PC-3 (cell line): Measurements from ENCODE around the gene C5AR1. TPM values are rescaled to one million over a fixed set of nuclear protein-coding genes. Genes with fewer than 3 reads are reported as not detected.

ENCODE experiments used
- ATAC-seq: fragments of 200-7000 bp; cut with Tn5 transposase; 2 replicates; pipeline ENCODE4 v1.9.1; 2020; ENCODE audit warnings: mild to moderate bottlenecking, moderate library complexity
- BruUV-seq: library from RNA; stranded (reverse); fragments of 400-500 nt; replicated peaks from 2 replicates; lab custom pipeline; 2021; lab: Mats Ljungman, UMichigan
- CTCF ChIA-PET: fragments of 300-600 bp; sonication (Branson Sonifier 250); formaldehyde crosslinking; loops from one replicate; lab custom pipeline; 2022; ENCODE audit warnings: antibody characterized with exemption; lab: Charles Lee
- POLR2A ChIA-PET: fragments of 300-600 bp; sonication (Branson Sonifier 250); formaldehyde crosslinking; loops from one replicate; lab custom pipeline; 2022; ENCODE audit warnings: antibody characterized with exemption; ENCODE audit not compliant: unreplicated experiment; lab: Charles Lee
- DNase-seq: peaks from one replicate; pipeline ENCODE4 v3.0.0-alpha.2; 2015
- H2AFZ ChIP-seq: fragments of 300-600 bp; sonication (generic); 2 replicates; pipeline ENCODE4 v1.6.0; 2016; ENCODE audit warnings: antibody characterized with exemption, low read length
- H3F3A ChIP-seq: fragments of 300-600 bp; sonication (generic); one replicate; pipeline ENCODE4 v1.6.0; 2017; ENCODE audit warnings: antibody characterized with exemption, low read length, control low read depth, mild to moderate bottlenecking; ENCODE audit not compliant: unreplicated experiment
- H3K27ac ChIP-seq: fragments of 300-600 bp; sonication (generic); 2 replicates; pipeline ENCODE4 v1.5.1; 2016; ENCODE audit warnings: mild to moderate bottlenecking, low read length
- H3K27me3 ChIP-seq: fragments of 300-600 bp; sonication (generic); 2 replicates; pipeline ENCODE4 v1.6.1; 2016; ENCODE audit warnings: low read length, mixed read lengths
- H3K36me3 ChIP-seq: fragments of 300-600 bp; sonication (generic); 2 replicates; pipeline ENCODE4 v1.6.1; 2016; ENCODE audit warnings: low read depth, mixed run types, low read length, mixed read lengths
- H3K4me1 ChIP-seq: fragments of 300-600 bp; sonication (generic); 2 replicates; pipeline ENCODE4 v1.5.1; 2016; ENCODE audit warnings: low read length; ENCODE audit not compliant: insufficient read depth
- H3K4me2 ChIP-seq: fragments of 300-600 bp; sonication (generic); 2 replicates; pipeline ENCODE4 v1.6.0; 2016; ENCODE audit warnings: low read length
- H3K4me3 ChIP-seq: fragments of 300-600 bp; sonication (generic); 2 replicates; pipeline ENCODE4 v1.5.1; 2016; ENCODE audit warnings: mild to moderate bottlenecking, low read length, mixed read lengths
- H3K79me2 ChIP-seq: fragments of 300-600 bp; sonication (generic); 2 replicates; pipeline ENCODE4 v1.6.1; 2017; ENCODE audit warnings: low read length, mixed read lengths
- H3K9ac ChIP-seq: fragments of 300-600 bp; sonication (generic); 2 replicates; pipeline ENCODE4 v1.6.0; 2016; ENCODE audit warnings: mild to moderate bottlenecking, low read length
- H3K9me2 ChIP-seq: fragments of 300-600 bp; sonication (generic); replicated peaks from 2 replicates; pipeline ENCODE4 v1.6.1; 2016; ENCODE audit warnings: mixed run types, low read length, mixed read lengths
- H3K9me3 ChIP-seq: fragments of 300-600 bp; sonication (generic); 2 replicates; pipeline ENCODE4 v1.6.1; 2016; ENCODE audit warnings: low read length, mixed read lengths
- H4K20me1 ChIP-seq: fragments of 300-600 bp; sonication (generic); 2 replicates; pipeline ENCODE4 v1.6.1; 2016; ENCODE audit warnings: low read length, mixed read lengths
- EZH2 ChIP-seq: fragments of 300-600 bp; sonication (generic); IDR thresholded peaks from one replicate; pipeline ENCODE4 v1.6.1; 2017; ENCODE audit warnings: antibody characterized with exemption, mild to moderate bottlenecking, low read length; ENCODE audit not compliant: unreplicated experiment
- EZH2phosphoT487 ChIP-seq: fragments of 300-600 bp; sonication (generic); IDR thresholded peaks from 2 replicates; pipeline ENCODE4 v1.6.1; 2018; ENCODE audit warnings: mild to moderate bottlenecking, antibody characterized with exemption, low read length, borderline replicate concordance
- intact Hi-C: fragments of 100-400 bp; cut with micrococcal nuclease; formaldehyde crosslinking; loops from 2 replicates; pipeline ENCODE4 v1.9.0; 2023
- total RNA-seq: library from RNA; depleted of rRNA; stranded (reverse); fragments of >200 nt; gene quantifications from 2 replicates; pipeline ENCODE4 v1.2.3, GENCODE V29; 2014
- TF ChIP-seq, protein P1 (sequence below): fragments of 300-600 bp; sonication (generic); conservative IDR thresholded peaks from 2 replicates; pipeline ENCODE4 v1.5.1; 2017; ENCODE audit warnings: antibody characterized with exemption, low read depth, mild to moderate bottlenecking, low read length

The C5AR1 gene
- total RNA-seq, 1 experiment from 2014 or later: not detected

DNA sequence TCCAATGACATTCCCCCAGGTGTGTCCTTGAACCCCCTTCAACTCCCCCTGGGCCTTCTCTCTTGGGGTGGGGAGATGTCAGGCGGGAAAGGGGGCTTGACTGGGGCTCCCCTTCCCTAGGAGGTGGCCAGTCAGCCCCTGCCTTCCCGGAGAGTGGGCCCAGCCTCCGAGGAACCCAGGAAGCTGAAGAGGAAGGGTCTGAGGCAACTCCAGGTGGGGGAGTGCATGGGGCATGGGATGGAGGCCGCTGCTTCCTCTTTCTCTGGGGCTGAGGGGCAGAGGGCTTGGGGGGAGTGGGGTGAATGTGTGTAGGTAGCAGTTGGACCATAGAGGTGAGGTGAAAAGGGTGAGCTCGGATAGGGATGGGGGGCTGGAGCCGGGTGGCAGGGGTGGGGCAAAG lies 37.7 kb upstream of the C5AR1 start:
- Histone ChIP-seq H3K79me2 (no peaks in the 10 kb centered on the region), H3K4me3 (no peak overlapping the region), H3K36me3 (no peaks in the 10 kb centered on the region), H3K9me3 (no peaks in the 10 kb centered on the region), H3F3A (no peaks in the 10 kb centered on the region), H3K9me2 (no peaks in the 10 kb centered on the region), H4K20me1 (no peaks in the 10 kb centered on the region), H3K4me2 (no peak overlapping the region), H3K27ac (no peak overlapping the region), H2AFZ (no peak overlapping the region), H3K4me1 (peaks cover 9% of the 10 kb centered on the region; the same call in 1 of the 2 replicates), H3K9ac (no peak overlapping the region), H3K27me3 (no peaks in the 10 kb centered on the region)
- DNase-seq (no peak), ATAC-seq (no peak)
- no TSS peak for BruUV-seq
- TF ChIP-seq EZH2 (no peak), EZH2phosphoT487 (no peak)
- TF ChIP-seq, protein P1, sequence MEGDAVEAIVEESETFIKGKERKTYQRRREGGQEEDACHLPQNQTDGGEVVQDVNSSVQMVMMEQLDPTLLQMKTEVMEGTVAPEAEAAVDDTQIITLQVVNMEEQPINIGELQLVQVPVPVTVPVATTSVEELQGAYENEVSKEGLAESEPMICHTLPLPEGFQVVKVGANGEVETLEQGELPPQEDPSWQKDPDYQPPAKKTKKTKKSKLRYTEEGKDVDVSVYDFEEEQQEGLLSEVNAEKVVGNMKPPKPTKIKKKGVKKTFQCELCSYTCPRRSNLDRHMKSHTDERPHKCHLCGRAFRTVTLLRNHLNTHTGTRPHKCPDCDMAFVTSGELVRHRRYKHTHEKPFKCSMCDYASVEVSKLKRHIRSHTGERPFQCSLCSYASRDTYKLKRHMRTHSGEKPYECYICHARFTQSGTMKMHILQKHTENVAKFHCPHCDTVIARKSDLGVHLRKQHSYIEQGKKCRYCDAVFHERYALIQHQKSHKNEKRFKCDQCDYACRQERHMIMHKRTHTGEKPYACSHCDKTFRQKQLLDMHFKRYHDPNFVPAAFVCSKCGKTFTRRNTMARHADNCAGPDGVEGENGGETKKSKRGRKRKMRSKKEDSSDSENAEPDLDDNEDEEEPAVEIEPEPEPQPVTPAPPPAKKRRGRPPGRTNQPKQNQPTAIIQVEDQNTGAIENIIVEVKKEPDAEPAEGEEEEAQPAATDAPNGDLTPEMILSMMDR: no peak
- intact Hi-C loops: no loop called here
- POLR2A ChIA-PET: no interaction called here
- CTCF ChIA-PET: no interaction called here

DNA sequence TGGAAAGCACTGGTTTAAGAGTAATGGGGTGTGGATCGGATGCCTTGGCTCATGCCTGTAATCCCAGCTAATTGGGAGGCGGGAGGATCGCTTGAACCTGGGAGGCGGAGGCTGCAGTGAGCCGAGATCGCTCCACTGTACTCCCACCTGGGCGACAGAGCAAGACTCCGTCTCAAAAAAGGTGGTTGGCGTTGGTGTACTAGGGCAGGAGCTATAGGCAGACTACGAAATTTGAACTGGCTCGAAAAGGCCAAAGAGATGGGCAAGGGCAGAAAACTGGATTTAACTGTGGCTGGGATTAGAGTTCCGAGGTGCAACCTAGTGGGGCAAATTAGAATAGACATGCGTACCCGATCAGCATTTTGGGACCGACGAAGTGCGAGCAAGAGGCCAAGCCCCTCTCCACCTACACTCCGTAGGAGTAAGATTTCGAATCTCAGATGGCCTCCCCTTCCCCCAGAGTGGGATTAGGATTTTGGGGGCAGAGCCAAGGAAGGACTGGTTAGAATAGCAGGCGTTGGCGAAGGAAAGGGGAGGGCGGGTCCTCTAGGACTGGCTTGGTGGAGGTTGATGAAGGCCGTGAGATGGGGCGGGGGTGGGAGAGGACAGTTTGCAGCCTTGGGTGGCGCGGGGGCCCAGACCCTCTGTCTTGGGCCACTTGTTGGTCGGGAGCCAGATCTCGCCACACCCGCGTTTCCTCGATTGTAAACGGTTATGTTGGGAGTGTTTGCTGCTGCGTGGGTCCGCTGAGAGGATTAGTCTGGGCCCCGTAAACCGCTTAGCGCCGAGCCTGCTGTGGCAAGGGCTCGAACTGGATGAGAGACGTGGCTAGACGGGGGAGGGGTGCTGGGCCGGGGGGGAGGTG lies 37.0 kb upstream of the C5AR1 start:
- intact Hi-C loops: no loop called here
- ATAC-seq (no peak), DNase-seq (peak; percentile 7)
- no TSS peak for BruUV-seq
- Histone ChIP-seq H3K9ac (peak overlapping the region; percentile 91), H2AFZ (peak overlapping the region; percentile 57), H3K36me3 (no peaks in the 10 kb centered on the region), H3K9me2 (no peaks in the 10 kb centered on the region), H3K27me3 (no peaks in the 10 kb centered on the region), H3K9me3 (no peaks in the 10 kb centered on the region), H3K27ac (peak overlapping the region; percentile 88), H3K4me3 (peak overlapping the region; percentile 73), H3K79me2 (no peaks in the 10 kb centered on the region), H3K4me1 (peaks cover 9% of the 10 kb centered on the region; the same call in 1 of the 2 replicates), H3K4me2 (peak overlapping the region; percentile 96), H3F3A (no peaks in the 10 kb centered on the region), H4K20me1 (no peaks in the 10 kb centered on the region)
- no peak for TF ChIP-seq EZH2
- no peak for TF ChIP-seq EZH2phosphoT487
- TF ChIP-seq, protein P1: no peak
- ChIA-PET POLR2A (no interaction called here), CTCF (no interaction called here)
